AG04450 (cell line): ENCODE measurements around the gene CHRDL2. TPM values are rescaled to one million over a fixed set of nuclear protein-coding genes. Genes with fewer than 3 reads are reported as not detected.

Experiments
- CTCF ChIA-PET: fragments of 300-600, 350-600 bp; formaldehyde crosslinking; extraction: SDS; loops from one replicate; lab custom pipeline; 2022; ENCODE audit warnings: antibody characterized with exemption, inconsistent platforms; lab: Charles Lee
- POLR2A ChIA-PET: fragments of 350-600 bp; formaldehyde crosslinking; extraction: SDS; loops from one replicate; lab custom pipeline; 2021; ENCODE audit warnings: antibody characterized with exemption, inconsistent platforms; lab: Yijun Ruan, JAX
- DNase-seq: peaks from one replicate; pipeline ENCODE4 v3.0.0-alpha.2; 2011; ENCODE audit warnings: low read depth, low spot score
- H3K27ac ChIP-seq: one replicate; pipeline ENCODE4 v1.5.1; 2012; ENCODE audit warnings: low read depth, low read length, control low read depth
- H3K27me3 ChIP-seq: one replicate; pipeline ENCODE4 v1.6.0; 2012; ENCODE audit warnings: low read length; ENCODE audit not compliant: control insufficient read depth, insufficient read depth
- H3K4me3 ChIP-seq: 2 replicates; pipeline ENCODE4 v1.5.1; 2011; ENCODE audit warnings: mild to moderate bottlenecking, low read depth, low read length, control low read depth
- H3K9me3 ChIP-seq: 2 replicates; pipeline ENCODE4 v1.5.1; 2012; ENCODE audit warnings: low read length; ENCODE audit not compliant: control insufficient read depth, insufficient read depth
- polyA plus RNA-seq: library from polyadenylated mRNA; depleted of rRNA; stranded (reverse); fragments of >200 nt; gene quantifications from 2 replicates; pipeline ENCODE4 v1.2.3, GENCODE V29; 2011
- TF ChIP-seq, protein P1 (sequence below): IDR thresholded peaks from 2 replicates; pipeline ENCODE4 v1.5.1; 2011; ENCODE audit warnings: low read depth, low read length, control low read depth, inconsistent platforms

The CHRDL2 gene
- polyA plus RNA-seq, 1 experiment = 0.88 TPM

GRCh38 chr11:74675761-74676160 lies 55.5 kb downstream of the CHRDL2 start:
- POLR2A ChIA-PET = interaction anchor here (1.6 kb wide), 1 partner anchor 11 kb away, joined by 4 read pairs; no protein-coding TSS in a partner anchor
- no peak for DNase-seq
- TF ChIP-seq, protein P1, sequence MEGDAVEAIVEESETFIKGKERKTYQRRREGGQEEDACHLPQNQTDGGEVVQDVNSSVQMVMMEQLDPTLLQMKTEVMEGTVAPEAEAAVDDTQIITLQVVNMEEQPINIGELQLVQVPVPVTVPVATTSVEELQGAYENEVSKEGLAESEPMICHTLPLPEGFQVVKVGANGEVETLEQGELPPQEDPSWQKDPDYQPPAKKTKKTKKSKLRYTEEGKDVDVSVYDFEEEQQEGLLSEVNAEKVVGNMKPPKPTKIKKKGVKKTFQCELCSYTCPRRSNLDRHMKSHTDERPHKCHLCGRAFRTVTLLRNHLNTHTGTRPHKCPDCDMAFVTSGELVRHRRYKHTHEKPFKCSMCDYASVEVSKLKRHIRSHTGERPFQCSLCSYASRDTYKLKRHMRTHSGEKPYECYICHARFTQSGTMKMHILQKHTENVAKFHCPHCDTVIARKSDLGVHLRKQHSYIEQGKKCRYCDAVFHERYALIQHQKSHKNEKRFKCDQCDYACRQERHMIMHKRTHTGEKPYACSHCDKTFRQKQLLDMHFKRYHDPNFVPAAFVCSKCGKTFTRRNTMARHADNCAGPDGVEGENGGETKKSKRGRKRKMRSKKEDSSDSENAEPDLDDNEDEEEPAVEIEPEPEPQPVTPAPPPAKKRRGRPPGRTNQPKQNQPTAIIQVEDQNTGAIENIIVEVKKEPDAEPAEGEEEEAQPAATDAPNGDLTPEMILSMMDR = no peak
- Histone ChIP-seq H3K27ac (no peak overlapping the region), H3K4me3 (no peak overlapping the region), H3K9me3 (peaks cover 8% of the 10 kb centered on the region), H3K27me3 (no peaks in the 10 kb centered on the region)
- CTCF ChIA-PET = interaction anchor here (1.2 to 1.9 kb wide), 3 partner anchors 11 to 64 kb away, joined by 4 to 8 read pairs (median 4); no protein-coding TSS in a partner anchor

- CTCF ChIA-PET = interaction anchor here (0.9 to 2.1 kb wide), 3 partner anchors 11 to 52 kb away, joined by 3 to 10 read pairs (median 4); no protein-coding TSS in a partner anchor
- peak overlapping the region; percentile 99 for H3K27ac ChIP-seq
- H3K27me3 ChIP-seq = no peaks in the 10 kb centered on the region
- peaks cover 3% of the 10 kb centered on the region; the same call in 1 of the 2 replicates for H3K9me3 ChIP-seq
- POLR2A ChIA-PET = interaction anchor here (0.7 to 2.2 kb wide), 5 partner anchors 24 to 81 kb away, joined by 4 to 19 read pairs (median 5); partner anchors contain the start of gene POLD3
- DNase-seq = no peak
- TF ChIP-seq, protein P1 = no peak
- peak overlapping the region; percentile 33 for H3K4me3 ChIP-seq
These were observed 57.4 kb downstream of the CHRDL2 start for GRCh38 chr11:74673693-74674360.

DNA sequence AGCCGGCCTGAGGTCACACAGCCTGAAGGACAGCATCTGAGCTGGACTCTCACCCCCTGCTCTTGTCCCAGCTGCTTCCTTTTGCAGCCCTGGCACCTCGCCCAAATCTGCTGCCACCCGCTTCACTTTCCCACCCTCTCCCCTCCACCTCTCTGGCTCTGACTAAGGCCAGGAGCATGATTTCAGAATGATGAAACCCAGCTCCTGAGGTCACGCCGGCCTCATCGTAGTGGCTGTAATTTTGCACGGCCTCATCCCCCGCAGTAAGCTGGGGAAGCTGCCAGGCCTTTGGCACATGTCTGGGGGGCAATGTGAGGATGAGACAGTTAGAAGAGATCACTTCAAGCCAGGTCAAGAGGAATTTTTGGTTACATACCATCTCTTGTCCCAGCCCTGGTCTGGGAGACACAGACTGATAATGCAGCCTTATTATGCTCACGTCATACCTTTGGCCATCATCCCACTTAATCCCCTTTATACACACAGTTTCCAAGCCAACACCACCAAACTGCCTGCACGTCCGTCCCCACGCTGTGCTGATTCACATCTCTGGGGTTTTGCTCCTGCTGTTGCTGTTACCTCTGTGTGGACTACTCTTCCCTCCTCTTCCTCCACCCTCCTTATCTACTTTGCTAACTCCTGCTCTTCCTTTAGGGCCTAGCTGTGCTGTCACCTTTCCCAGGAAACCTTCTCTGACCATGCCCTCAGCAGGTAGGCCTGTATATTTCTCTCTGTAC lies 58.1 kb downstream of the CHRDL2 start:
- Histone ChIP-seq H3K27me3 (no peaks in the 10 kb centered on the region), H3K27ac (peak overlapping the region; percentile 99), H3K4me3 (peak overlapping the region; percentile 33), H3K9me3 (peaks cover 3% of the 10 kb centered on the region; the same call in 1 of the 2 replicates)
- TF ChIP-seq, protein P1 = no peak
- DNase-seq = peak; percentile 95
- ChIA-PET POLR2A (interaction anchor here (0.7 to 2.2 kb wide), 7 partner anchors 23 to 81 kb away, joined by 4 to 19 read pairs (median 5); partner anchors contain the start of gene POLD3), CTCF (interaction anchor here (0.9 to 2.1 kb wide), 3 partner anchors 11 to 53 kb away, joined by 3 to 10 read pairs (median 4); no protein-coding TSS in a partner anchor)

- H3K4me3 ChIP-seq = no peak overlapping the region
- no peaks in the 10 kb centered on the region for H3K27me3 ChIP-seq
- TF ChIP-seq, protein P1 = peak; percentile 9; the same call in 1 of the 2 replicates
- no peak for DNase-seq
- H3K9me3 ChIP-seq = peaks cover 3% of the 10 kb centered on the region; the same call in 1 of the 2 replicates
- peak overlapping the region; percentile 99 for H3K27ac ChIP-seq
- CTCF ChIA-PET = interaction anchor here (0.5 to 1.2 kb wide), 3 partner anchors 22 to 54 kb away, joined by 3 to 4 read pairs (median 3); no protein-coding TSS in a partner anchor
- POLR2A ChIA-PET = interaction anchor here (0.7 to 2.2 kb wide), 6 partner anchors 22 to 72 kb away, joined by 4 to 19 read pairs (median 6); no protein-coding TSS in a partner anchor
These were observed 58.8 kb downstream of the CHRDL2 start for GRCh38 chr11:74672332-74672955.
